Body of pancreas (tissue), 4 donors: ENCODE measurements around the gene FKBP1A. TPM values are rescaled to one million over a fixed set of nuclear protein-coding genes. Genes with fewer than 3 reads are reported as not detected.
A peak's percentile ranks its signal among the peaks of the same experiment; 100 is the strongest.

Experiments used
- ATAC-seq: fragments of 150-250 bp; one replicate; pipeline ENCODE4 v1.9.1; 2016
- DNase-seq, 4 donors: peaks; one replicate each; pipeline ENCODE4 v3.0.0-alpha.2; 2019
- H3K27ac ChIP-seq, 4 donors: fragments of 200-600 bp; sonication (generic); 1 replicate in 3 of 4; 2 replicates in 1 of 4; pipeline versions ENCODE4 v1.5.1 to v1.6.1; 2016 to 2019; ENCODE audit warnings: mild to moderate bottlenecking in 1 of 4, mixed read lengths in 1 of 4, moderate library complexity in 1 of 4
- H3K27me3 ChIP-seq, 2 donors: fragments of 200-600 bp; sonication (generic); one replicate each; pipeline ENCODE4 v1.6.0; 2016; ENCODE audit warnings: mild to moderate bottlenecking in 1 of 2
- H3K36me3 ChIP-seq, 2 donors: fragments of 200-600 bp; sonication (generic); replicated peaks in 1 of 2; 2 replicates each; pipeline ENCODE4 v1.5.1; 2016; ENCODE audit warnings: low read depth in 2 of 2; ENCODE audit not compliant: insufficient read depth in 1 of 2
- H3K4me1 ChIP-seq: fragments of 200-600 bp; sonication (generic); one replicate; pipeline ENCODE4 v1.6.0; 2016
- H3K4me3 ChIP-seq, 2 donors: fragments of 200-600 bp; sonication (generic); 1 replicate in 1 of 2; 2 replicates in 1 of 2; pipeline ENCODE4 v1.5.1; 2016 to 2019
- H3K9me3 ChIP-seq, 3 donors: fragments of 200-600 bp; sonication (generic); 1 replicate in 2 of 3; 2 replicates in 1 of 3; pipeline ENCODE4 v1.5.1; 2016
- POLR2A ChIP-seq, 3 donors: fragments of 450-650 bp; IDR thresholded peaks; one replicate each; pipeline ENCODE4 v1.6.1; 2016; ENCODE audit warnings: antibody characterized with exemption in 3 of 3, mild to moderate bottlenecking in 2 of 3
- WGBS, 2 donors: methylation state at CpG; one replicate each; pipeline ENCODE4 v1.1.5; 2017; 5-methylcytosine and 5-hydroxymethylcytosine counted together
- intact Hi-C: fragments of 100-400 bp; cut with DNase I; formaldehyde crosslinking; loops from one replicate; pipeline ENCODE4 v1.15.1; 2023
- total RNA-seq, 2 donors: library from RNA; depleted of rRNA; stranded (reverse); fragments of >200 nt; gene quantifications; one replicate each; pipeline ENCODE4 v1.1.0, GENCODE V29; 2016
- TF ChIP-seq, protein P1 (sequence below), 7 experiments: fragments of 450-650 bp in 4 of 7; fragments of 200-600 bp in 3 of 7; sonication (generic) in 3 of 7; IDR thresholded peaks; one replicate each; pipeline ENCODE4 v1.5.1; 2016 to 2019; ENCODE audit warnings: antibody characterized with exemption in 7 of 7

The FKBP1A gene
- total RNA-seq, 2 donors from 2014 or later: 47.5 to 57.7 TPM

DNA sequence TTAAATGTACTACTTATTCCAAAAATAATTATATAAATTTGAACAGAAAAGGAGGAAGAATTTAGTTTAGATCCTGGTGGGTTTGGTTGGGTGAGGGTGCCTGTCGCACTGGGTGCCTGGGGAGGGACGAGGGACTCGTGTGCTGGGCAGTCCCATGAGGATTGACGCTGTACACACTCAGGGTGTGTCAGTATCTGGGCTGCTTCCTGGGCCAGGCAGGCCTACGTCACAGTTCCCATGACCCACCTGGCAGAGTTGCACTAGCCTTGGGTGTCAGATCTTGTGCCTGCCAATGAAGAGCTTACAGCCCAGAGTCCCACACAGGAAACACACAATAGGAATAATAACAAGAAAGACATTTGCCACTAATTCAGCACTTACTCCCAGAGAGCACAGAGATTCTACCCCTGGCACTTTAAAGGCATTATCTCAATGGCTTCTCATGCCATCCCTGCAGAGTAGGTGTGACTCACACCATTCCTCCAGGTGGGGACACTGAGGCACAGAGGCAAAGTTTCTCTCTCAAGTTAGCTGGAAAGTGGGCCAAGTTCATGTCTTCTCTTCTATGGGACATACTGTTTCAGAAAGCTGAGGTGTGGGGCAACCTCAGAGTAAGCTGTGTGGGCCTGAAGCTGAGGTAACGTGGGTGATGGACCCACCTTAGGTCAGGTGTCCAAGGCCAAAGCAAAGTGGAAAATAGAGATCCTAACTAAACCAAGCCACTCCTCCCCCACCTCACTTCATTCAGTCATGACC, 62.6 kb downstream of the FKBP1A start:
- peak; percentile 82 to 94 (median 88) for DNase-seq
- Histone ChIP-seq H3K4me3 (no peak overlapping the region), H3K27ac (peak overlapping the region; percentile 81 to 95 (median 87)), H3K4me1 (peaks cover 54% of the 10 kb centered on the region), H3K9me3 (no peaks in the 10 kb centered on the region), H3K36me3 (no peaks in the 10 kb centered on the region), H3K27me3 (no peaks in the 10 kb centered on the region)
- peak; percentile 72 for ATAC-seq
- intact Hi-C loops: no loop called here
- 31 to 44% methylated on average over 6 of the region's 6 CpGs for WGBS, 2 donors
- TF ChIP-seq, protein P1, sequence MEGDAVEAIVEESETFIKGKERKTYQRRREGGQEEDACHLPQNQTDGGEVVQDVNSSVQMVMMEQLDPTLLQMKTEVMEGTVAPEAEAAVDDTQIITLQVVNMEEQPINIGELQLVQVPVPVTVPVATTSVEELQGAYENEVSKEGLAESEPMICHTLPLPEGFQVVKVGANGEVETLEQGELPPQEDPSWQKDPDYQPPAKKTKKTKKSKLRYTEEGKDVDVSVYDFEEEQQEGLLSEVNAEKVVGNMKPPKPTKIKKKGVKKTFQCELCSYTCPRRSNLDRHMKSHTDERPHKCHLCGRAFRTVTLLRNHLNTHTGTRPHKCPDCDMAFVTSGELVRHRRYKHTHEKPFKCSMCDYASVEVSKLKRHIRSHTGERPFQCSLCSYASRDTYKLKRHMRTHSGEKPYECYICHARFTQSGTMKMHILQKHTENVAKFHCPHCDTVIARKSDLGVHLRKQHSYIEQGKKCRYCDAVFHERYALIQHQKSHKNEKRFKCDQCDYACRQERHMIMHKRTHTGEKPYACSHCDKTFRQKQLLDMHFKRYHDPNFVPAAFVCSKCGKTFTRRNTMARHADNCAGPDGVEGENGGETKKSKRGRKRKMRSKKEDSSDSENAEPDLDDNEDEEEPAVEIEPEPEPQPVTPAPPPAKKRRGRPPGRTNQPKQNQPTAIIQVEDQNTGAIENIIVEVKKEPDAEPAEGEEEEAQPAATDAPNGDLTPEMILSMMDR (IDR thresholded peaks at IDR 0.05): no peak
- peak; percentile 39 to 42 (median 42) for TF ChIP-seq POLR2A (IDR thresholded peaks at IDR 0.05)

DNA sequence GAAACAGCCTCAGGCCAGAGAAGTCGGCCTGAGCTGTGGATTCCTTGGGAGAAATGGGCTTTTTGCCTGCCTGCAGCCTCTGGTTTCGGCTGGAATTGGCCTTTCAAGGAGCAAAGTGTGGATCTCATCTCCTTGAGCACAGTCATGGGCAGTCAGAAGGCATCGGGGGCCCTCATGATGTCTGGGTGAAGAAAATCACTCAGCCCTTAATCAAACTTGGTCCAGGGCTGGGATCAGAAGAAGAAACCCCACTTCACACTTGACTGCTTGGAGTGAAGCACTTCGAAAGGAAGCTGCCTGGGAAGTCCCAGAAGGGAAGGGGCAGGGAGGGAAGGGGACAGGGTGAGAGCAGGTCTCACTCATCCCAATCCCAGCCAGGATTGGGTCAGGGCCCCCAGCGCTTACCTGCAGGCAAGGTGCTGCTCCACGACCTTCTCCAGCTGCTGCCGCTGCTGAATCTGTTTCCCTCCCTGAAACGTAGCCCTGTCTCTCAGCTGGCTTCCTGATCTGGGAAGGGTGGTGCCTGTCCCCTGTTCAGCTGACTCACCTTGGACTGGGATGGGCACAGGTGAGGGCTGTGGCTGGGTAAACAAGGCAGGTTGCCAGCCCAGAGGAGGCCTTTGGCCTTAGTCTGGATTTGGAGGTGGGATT, 64.0 kb downstream of the FKBP1A start, which contains the start of gene SDCBP2:
Gene SDCBP2, minus strand, starts transcription at position 460 of the 651 bp plus-strand sequence. CDS start 8,723 bp downstream, outside the sequence.
- WGBS, 2 donors: 25 to 30% methylated on average over 5 to 8 of the region's 8 CpGs
- H3K27me3 ChIP-seq: no peaks in the 10 kb centered on the region
- H3K9me3 ChIP-seq: no peaks in the 10 kb centered on the region
- peak; percentile 86 to 91 (median 89) for TF ChIP-seq POLR2A (IDR thresholded peaks at IDR 0.05)
- TF ChIP-seq, protein P1 (IDR thresholded peaks at IDR 0.05): no peak
- H3K4me1 ChIP-seq: peaks cover 59% of the 10 kb centered on the region
- peak within 1 kb of the TSS; percentile 81 to 95 (median 92) for H3K27ac ChIP-seq
- no peak within 1 kb of the TSS for H3K4me3 ChIP-seq
- intact Hi-C loops: no loop called here
- DNase-seq (peak; percentile 87 to 97 (median 92)), ATAC-seq (peak; percentile 77)
- H3K36me3 ChIP-seq: no peaks in the 10 kb centered on the region

DNA sequence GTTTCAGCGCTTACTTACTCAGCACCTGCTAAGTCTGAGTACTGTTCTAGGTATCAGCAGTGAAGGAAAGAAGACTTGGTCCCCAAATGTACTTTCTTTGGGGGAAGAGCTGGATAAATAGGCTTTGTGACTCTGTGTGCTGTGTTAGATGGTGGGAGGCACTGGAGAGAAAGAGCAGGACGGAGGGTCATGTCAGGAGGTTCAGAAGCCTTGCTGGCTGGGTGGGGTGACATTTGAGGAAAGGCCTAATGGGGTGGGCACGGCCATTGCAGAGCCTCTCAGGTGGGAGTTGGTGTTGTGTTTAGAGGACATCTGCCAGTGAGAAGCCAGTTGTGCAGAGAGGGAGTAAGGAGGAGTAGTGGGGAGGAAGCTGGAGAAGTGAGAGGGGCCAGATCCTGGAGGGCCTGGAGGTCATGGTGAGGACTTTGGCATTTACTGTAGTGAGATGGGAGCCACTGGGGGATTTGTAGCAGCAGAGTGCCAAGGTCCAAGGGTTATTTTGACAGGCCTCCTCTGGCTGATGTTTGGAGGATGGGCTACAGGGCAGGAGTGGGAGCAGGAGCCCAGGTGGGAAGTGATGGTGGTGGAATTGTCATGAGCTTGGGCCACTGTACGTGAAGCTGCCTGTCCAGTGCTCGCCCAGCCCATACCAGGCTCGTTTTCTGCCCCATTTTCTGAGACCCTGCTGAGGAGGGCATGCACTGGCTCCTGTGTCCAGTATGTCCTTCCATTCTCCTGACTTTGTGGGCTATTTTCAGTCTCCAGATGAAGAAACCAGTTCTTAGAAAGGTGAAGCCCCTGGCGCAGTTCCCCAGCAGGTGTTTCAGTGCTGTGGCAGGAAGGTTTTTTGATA, 64.8 kb downstream of the FKBP1A start:
- Histone ChIP-seq H3K4me1 (peaks cover 59% of the 10 kb centered on the region), H3K36me3 (no peaks in the 10 kb centered on the region), H3K9me3 (no peaks in the 10 kb centered on the region), H3K4me3 (no peak overlapping the region), H3K27me3 (no peaks in the 10 kb centered on the region), H3K27ac (peak overlapping the region; percentile 81 to 95 (median 92))
- peak in 3 of 4 donors; percentile 2 to 28 (median 12) for DNase-seq
- WGBS, 2 donors: 75 to 86% methylated on average over 4 to 7 of the region's 7 CpGs
- ATAC-seq: no peak
- TF ChIP-seq, protein P1 (IDR thresholded peaks at IDR 0.05): peak in 1 of 7 experiments; percentile 3
- no peak for TF ChIP-seq POLR2A (IDR thresholded peaks at IDR 0.05)
- intact Hi-C loops: no loop called here

DNA sequence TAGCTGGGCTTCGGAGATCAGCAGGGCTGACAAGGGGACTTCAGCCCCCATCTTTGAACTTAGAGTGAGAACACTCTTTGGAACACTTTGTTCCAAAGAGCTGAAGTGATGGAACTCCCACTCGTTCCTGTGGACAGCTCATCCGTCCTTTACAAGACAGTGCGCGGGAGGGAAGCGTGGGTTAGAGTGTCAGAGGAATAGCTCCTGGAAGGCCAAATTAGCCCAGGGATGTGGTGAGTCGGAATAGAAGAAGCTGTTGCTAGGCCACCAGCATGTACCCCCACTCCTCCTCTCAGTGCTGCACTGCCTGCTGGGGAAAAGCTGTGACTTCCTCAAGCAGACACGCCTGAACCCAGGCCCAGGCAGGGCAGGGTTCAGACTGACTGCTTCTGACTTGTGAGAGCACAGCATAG, 65.6 kb downstream of the FKBP1A start:
- no peaks in the 10 kb centered on the region for H3K36me3 ChIP-seq
- H3K27ac ChIP-seq: peak overlapping the region in 3 of 4 donors; percentile 91 to 95 (median 93)
- intact Hi-C loops: no loop called here
- H3K4me3 ChIP-seq: no peak overlapping the region
- 73 to 83% methylated on average over 8 of the region's 8 CpGs for WGBS, 2 donors
- TF ChIP-seq POLR2A (IDR thresholded peaks at IDR 0.05): no peak
- TF ChIP-seq, protein P1 (IDR thresholded peaks at IDR 0.05): no peak
- ATAC-seq (no peak), DNase-seq (peak in 3 of 4 donors; percentile 33 to 64 (median 36))
- H3K9me3 ChIP-seq: no peaks in the 10 kb centered on the region
- peaks cover 59% of the 10 kb centered on the region for H3K4me1 ChIP-seq
- H3K27me3 ChIP-seq: no peaks in the 10 kb centered on the region
